ENCODE data around the gene ZNF394. TPM values are rescaled to one million over a fixed set of nuclear protein-coding genes. Genes with fewer than 3 reads are reported as not detected.
A peak's percentile ranks its signal among the peaks of the same experiment; 100 is the strongest.
"Not testable (repeated sequence)": the region's sequence is repeated elsewhere in the genome, so short reads cannot be mapped to it uniquely, and the experiment has no call there.

The ZNF394 gene
- 10 to 100 TPM; 14.2 to 19.2 (median 15.7) TPM for total RNA-seq

DNA sequence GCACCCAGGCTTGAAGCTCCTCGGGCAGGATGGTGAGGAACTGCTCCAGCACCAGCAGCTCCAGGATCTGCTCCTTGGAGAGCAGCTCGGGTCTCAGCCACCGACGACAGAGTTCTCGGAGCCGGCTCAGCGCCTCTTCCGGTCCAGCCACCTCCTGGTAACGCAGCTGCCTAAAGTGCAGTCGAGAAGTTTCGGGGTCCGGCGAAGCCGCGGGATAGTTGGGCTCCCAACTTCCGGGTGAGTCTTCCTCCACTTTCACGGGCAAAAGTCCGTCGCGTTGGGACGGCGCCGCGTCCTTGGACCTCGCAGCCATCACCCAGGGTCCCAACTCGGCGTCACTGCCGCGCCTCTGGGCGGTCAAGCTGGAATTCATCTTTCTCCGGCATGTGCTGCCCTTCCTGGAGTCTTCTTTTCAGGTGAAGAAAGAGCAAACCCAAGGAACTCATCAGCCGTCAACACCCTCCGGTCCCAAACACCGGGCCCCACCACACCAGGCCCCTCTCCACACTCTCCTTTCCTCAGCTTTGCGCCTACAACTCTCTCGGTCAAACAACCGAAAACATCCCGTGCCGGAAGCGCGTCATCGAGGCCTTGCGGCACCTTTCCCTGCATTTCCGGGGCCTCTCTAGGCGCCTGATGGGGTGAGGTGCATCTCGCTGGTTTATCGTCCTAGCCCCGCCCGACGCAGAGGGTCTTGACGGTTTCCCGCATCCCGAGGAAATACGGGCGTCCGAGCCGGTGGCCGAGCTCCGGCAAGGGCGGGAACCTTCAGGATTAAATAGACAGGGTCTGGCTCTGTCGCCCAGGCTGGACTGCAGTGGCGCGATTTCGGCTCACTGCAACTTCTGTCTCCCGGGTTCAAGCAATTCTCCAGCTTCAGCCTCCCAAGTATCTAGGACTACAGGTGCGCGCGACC lies at the start of gene ZNF394:
TSS of gene ZNF394 (minus strand) at position 561 of the 916 bp plus-strand sequence. CDS start at position 373, 188 bp downstream.
- peaks cover 2 to 28% of the 10 kb centered on the region in 2 donors for H3K36me3 ChIP-seq
- no peaks in the 10 kb centered on the region for H3K27me3 ChIP-seq
- no peaks in the 10 kb centered on the region for H3K9me3 ChIP-seq
- peak; percentile 52 to 61 for ATAC-seq
- peak; percentile 75 to 77 for TF ChIP-seq POLR2A (IDR thresholded peaks at IDR 0.05)
- TF ChIP-seq, protein P1, sequence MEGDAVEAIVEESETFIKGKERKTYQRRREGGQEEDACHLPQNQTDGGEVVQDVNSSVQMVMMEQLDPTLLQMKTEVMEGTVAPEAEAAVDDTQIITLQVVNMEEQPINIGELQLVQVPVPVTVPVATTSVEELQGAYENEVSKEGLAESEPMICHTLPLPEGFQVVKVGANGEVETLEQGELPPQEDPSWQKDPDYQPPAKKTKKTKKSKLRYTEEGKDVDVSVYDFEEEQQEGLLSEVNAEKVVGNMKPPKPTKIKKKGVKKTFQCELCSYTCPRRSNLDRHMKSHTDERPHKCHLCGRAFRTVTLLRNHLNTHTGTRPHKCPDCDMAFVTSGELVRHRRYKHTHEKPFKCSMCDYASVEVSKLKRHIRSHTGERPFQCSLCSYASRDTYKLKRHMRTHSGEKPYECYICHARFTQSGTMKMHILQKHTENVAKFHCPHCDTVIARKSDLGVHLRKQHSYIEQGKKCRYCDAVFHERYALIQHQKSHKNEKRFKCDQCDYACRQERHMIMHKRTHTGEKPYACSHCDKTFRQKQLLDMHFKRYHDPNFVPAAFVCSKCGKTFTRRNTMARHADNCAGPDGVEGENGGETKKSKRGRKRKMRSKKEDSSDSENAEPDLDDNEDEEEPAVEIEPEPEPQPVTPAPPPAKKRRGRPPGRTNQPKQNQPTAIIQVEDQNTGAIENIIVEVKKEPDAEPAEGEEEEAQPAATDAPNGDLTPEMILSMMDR (IDR thresholded peaks at IDR 0.05 in 4 of 5, conservative IDR thresholded peaks at IDR 0.05 in 1 of 5), result no peak
- peak within 1 kb of the TSS; percentile 77 to 97 (median 94) for H3K4me3 ChIP-seq
- H3K4me1 ChIP-seq, result peaks cover 24 to 35% of the 10 kb centered on the region in 2 donors
- intact Hi-C loops (cut with DNase I; ENCODE audit: low total_unique reads), result loop anchor here (5.0 kb wide), 1 partner anchor 173 kb away; the partner anchor contains the start of gene ARPC1A
- DNase-seq, result peak; percentile 83 to 87
- H3K27ac ChIP-seq, result peak within 1 kb of the TSS; percentile 90 to 97 (median 92)
- in situ Hi-C loops (cut with MboI; ENCODE audit: low sequenced_read_pairs in 4 of 4), result loop anchor here in 2 of 4 donors (5.0 to 10.0 kb wide), 2 partner anchors 52 to 55 kb away; partner anchors contain the start of genes FAM200A (in 2 of the 2) and ZNF655 (in 1 of the 2)

DNA sequence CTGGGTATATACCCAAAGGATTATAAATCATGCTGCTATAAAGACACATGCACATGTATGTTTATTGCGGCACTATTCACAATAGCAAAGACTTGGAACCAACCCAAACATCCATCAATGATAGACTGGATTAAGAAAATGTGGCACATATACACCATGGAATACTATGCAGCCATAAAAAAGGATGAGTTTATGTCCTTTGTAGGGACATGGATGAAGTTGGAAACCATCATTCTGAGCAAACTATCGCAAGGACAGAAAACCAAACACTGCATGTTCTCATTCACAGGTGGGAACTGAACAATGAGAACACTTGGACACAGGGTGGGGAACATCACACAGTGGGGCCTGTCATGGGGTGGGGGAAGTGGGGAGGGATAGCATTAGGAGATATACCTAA lies 49.5 kb upstream of the ZNF394 start:
- H3K27ac ChIP-seq; DNase-seq; ATAC-seq; intact Hi-C loops (cut with DNase I; ENCODE audit: low total_unique reads); in situ Hi-C loops (cut with MboI; ENCODE audit: low sequenced_read_pairs in 4 of 4); H3K27me3 ChIP-seq; H3K4me3 ChIP-seq; H3K9me3 ChIP-seq: not testable (repeated sequence)
- Histone ChIP-seq H3K4me1 (peaks cover 14% of the 10 kb centered on the region in 2 donors), H3K36me3 (peaks cover 0 to 23% of the 10 kb centered on the region in 2 donors)

DNA sequence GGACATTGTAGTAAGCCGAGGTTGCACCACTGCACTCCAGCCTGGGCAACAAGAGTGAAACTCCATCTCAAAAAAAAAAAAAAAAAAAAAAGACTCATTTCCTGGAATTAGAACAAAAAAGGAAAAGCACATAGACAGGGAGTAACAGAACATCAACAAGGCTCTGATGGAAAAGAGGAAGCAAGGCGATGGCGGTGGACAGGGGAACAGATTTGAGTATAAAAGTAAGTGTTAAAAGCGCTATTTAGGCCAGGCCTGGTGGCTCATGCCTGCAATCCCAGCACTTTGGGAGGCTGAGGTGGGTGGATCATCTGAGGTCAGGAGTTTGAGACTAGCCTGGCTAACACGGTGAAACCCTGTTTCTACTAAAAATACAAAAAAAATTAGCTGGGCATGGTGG lies 45.2 kb upstream of the ZNF394 start:
- ATAC-seq; H3K4me3 ChIP-seq; DNase-seq; H3K27ac ChIP-seq; H3K9me3 ChIP-seq; intact Hi-C loops (cut with DNase I; ENCODE audit: low total_unique reads); H3K27me3 ChIP-seq; in situ Hi-C loops (cut with MboI; ENCODE audit: low sequenced_read_pairs in 4 of 4); H3K4me1 ChIP-seq: not testable (repeated sequence)
- H3K36me3 ChIP-seq, result peaks cover 0 to 21% of the 10 kb centered on the region in 2 donors

DNA sequence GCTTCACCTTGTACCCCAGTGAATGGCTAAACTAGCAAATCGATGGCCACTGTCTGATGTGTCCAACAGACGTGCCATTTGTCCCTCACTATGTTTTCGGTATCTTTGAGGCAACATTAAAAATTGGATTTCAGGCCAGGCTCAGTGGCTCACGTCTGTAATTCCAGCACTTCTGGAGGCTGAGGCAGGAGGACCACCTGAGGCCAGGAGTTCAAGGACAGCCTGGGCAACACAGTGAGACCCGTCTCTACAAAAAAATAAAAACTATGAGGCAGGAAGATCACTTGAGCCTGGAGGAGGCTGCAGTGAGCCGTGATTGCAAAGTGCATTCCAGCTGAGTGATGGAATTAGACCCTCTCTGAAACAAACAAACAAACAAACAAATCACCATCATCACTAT lies 43.8 kb upstream of the ZNF394 start:
- Histone ChIP-seq H3K9me3 (peaks cover 4 to 21% (median 6%) of the 10 kb centered on the region in 3 donors), H3K27ac (no peak overlapping the region), H3K4me1 (no peaks in the 10 kb centered on the region), H3K4me3 (no peak overlapping the region), H3K27me3 (no peaks in the 10 kb centered on the region), H3K36me3 (peaks cover 0 to 23% of the 10 kb centered on the region in 2 donors)
- in situ Hi-C loops (cut with MboI; ENCODE audit: low sequenced_read_pairs in 4 of 4), result no loop called here
- intact Hi-C loops (cut with DNase I; ENCODE audit: low total_unique reads), result no loop called here
- no peak for TF ChIP-seq POLR2A (IDR thresholded peaks at IDR 0.05)
- TF ChIP-seq, protein P1 (IDR thresholded peaks at IDR 0.05 in 4 of 5, conservative IDR thresholded peaks at IDR 0.05 in 1 of 5), result no peak
- DNase-seq (no peak), ATAC-seq (no peak)

DNA sequence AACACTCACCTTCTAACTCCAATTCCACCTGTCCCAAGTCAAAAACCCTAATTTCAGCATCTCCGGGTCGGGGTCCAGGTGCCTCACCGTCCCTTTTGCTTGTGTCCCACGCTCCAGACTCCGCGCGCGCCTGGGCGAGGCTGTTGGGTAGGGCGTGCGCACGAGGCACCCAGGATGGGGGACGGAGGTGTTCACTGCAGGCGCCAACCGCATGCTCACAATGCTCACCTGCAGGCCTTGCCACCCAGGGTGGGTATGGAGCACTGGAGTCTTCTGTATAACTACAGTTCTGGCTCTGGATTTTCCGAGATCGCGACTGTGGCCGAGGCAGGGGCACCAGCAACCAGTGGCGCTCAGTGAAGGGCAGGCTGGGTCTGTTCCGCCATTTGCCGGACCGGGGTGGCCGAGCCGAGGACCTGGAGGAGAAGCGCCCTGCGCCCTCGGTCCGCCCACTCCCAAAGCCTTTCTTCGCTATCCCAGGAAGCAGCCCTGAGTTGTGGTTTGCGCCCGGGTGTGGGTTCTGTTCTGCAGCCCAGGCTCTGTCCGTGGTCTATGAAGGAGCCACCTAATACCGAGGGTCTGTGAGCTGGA lies 43.1 kb upstream of the ZNF394 start:
- no peak for TF ChIP-seq POLR2A (IDR thresholded peaks at IDR 0.05)
- TF ChIP-seq, protein P1 (IDR thresholded peaks at IDR 0.05 in 4 of 5, conservative IDR thresholded peaks at IDR 0.05 in 1 of 5), result no peak
- DNase-seq (no peak), ATAC-seq (no peak)
- Histone ChIP-seq H3K4me3 (no peak overlapping the region), H3K4me1 (no peaks in the 10 kb centered on the region), H3K9me3 (peaks cover 4 to 26% (median 6%) of the 10 kb centered on the region in 3 donors), H3K36me3 (peaks cover 0 to 18% of the 10 kb centered on the region in 2 donors), H3K27ac (no peak overlapping the region), H3K27me3 (no peaks in the 10 kb centered on the region)
- intact Hi-C loops (cut with DNase I; ENCODE audit: low total_unique reads) (no loop called here), in situ Hi-C loops (cut with MboI; ENCODE audit: low sequenced_read_pairs in 4 of 4) (no loop called here)

All from gastrocnemius medialis (tissue), 4 donors.